ENCODE measurements around the gene PLCH1. TPM values are rescaled to one million over a fixed set of nuclear protein-coding genes. Genes with fewer than 3 reads are reported as not detected.

The PLCH1 gene
- total and polyA plus RNA-seq, 2 of the 13 experiments (the other 11 are each of a cell fraction or from before 2014, with no cell fraction given), result 2.0 to 3.0 TPM

- no peaks in the 10 kb centered on the region for H3K36me3 ChIP-seq (replicated peaks in 1 of 2; ENCODE audit: control insufficient read depth in 1 of 2, insufficient read depth in 2 of 2, low read length in 2 of 2)
- H3K4me3 ChIP-seq (replicated peaks in 1 of 3; ENCODE audit: insufficient read depth in 1 of 3, low read depth in 2 of 3, low read length in 3 of 3), result no peak overlapping the region
- no peaks in the 10 kb centered on the region for H4K20me1 ChIP-seq (ENCODE audit: insufficient read depth, low read length)
- TF ChIP-seq ZNF335 (CRISPR knock-in tag; IDR thresholded peaks at IDR 0.05), result no peak
- no peak for TF ChIP-seq TEAD2 (CRISPR knock-in tag; IDR thresholded peaks at IDR 0.05)
- no peak for TF ChIP-seq SATB2 (CRISPR knock-in tag; IDR thresholded peaks at IDR 0.05)
- no peak for TF ChIP-seq YY1 (IDR thresholded peaks at IDR 0.05; ENCODE audit: insufficient read depth, insufficient replicate concordance, low read depth, low read length)
- no peak for TF ChIP-seq ZNF607 (CRISPR knock-in tag; IDR thresholded peaks at IDR 0.05; ENCODE audit: borderline replicate concordance)
- no peak for TF ChIP-seq ZNF160 (CRISPR knock-in tag; IDR thresholded peaks at IDR 0.05)
- TF ChIP-seq STAT5B (CRISPR knock-in tag; IDR thresholded peaks at IDR 0.05), result no peak
- no peak for TF ChIP-seq ZSCAN5A (CRISPR knock-in tag; IDR thresholded peaks at IDR 0.05; ENCODE audit: borderline replicate concordance)
- TF ChIP-seq NFYC (CRISPR knock-in tag; IDR thresholded peaks at IDR 0.05), result no peak
- TF ChIP-seq CSRNP2 (CRISPR knock-in tag; conservative IDR thresholded peaks at IDR 0.05; ENCODE audit: low read depth), result no peak
- TF ChIP-seq MIXL1 (CRISPR knock-in tag; IDR thresholded peaks at IDR 0.05), result no peak
- no peak for TF ChIP-seq ZNF549 (CRISPR knock-in tag; IDR thresholded peaks at IDR 0.05)
- no peak for TF ChIP-seq GPN1 (CRISPR knock-in tag; IDR thresholded peaks at IDR 0.05; ENCODE audit: borderline replicate concordance)
- ChIA-PET POLR2A (no interaction called here), CTCF (ENCODE audit: low intra/inter-chr PET ratio, low total read pairs) (no interaction called here)
- 61% methylated on average over 4 of the region's 4 CpGs for WGBS (ENCODE audit: low lambda C conversion rate)
- FAIRE-seq, result no peak
- no peak overlapping the region for H2AFZ ChIP-seq (ENCODE audit: low read length)
- H3K9ac ChIP-seq (ENCODE audit: insufficient read depth, low read depth, low read length), result no peak overlapping the region
- BruUV-seq (replicated peaks), result no TSS peak
- no peaks in the 10 kb centered on the region for H3K79me2 ChIP-seq (ENCODE audit: insufficient read depth, low read length)
- intact Hi-C loops (cut with micrococcal nuclease; ENCODE audit: unreplicated experiment) (no loop called here), in situ Hi-C loops (cut with HindIII; ENCODE audit: extremely low pct_ligation_motif_present, low pct_unique_long_range_greater_than_20kb) (no loop called here)
- no peak overlapping the region for H3K4me2 ChIP-seq (ENCODE audit: low read depth, low read length)
- DNase-seq (ENCODE audit: low spot score), result no peak
- H3K4me1 ChIP-seq (ENCODE audit: insufficient read depth, low read length), result no peaks in the 10 kb centered on the region
- H3K9me3 ChIP-seq (ENCODE audit: low read length), result no peaks in the 10 kb centered on the region
- no peak for ATAC-seq
- H3K27me3 ChIP-seq (ENCODE audit: control insufficient read depth in 1 of 2, insufficient read depth in 2 of 2, low read length in 2 of 2), result no peaks in the 10 kb centered on the region
- no peak overlapping the region for H3K27ac ChIP-seq (ENCODE audit: extremely low read length, insufficient read depth, low read length)
Observed at GRCh38 chr3:155462672-155463071, 282.2 kb downstream of the PLCH1 start.

Data from HepG2 (cell line).